SK-N-SH treated with all-trans-retinoic acid at 6 μM for 48 hours (cell line): Measurements from ENCODE around the gene RBM3.

Experiments
- ATAC-seq: fragments of 200-7000 bp; cut with Tn5 transposase; 3 replicates; pipeline ENCODE4 v1.9.1; 2020; ENCODE audit warnings: mild to moderate bottlenecking, moderate library complexity
- ARNTL ChIP-seq: fragments of 450-650 bp; formaldehyde crosslinking; IDR thresholded peaks from 2 replicates; pipeline ENCODE4 v1.5.0; 2020; ENCODE audit warnings: low read depth, mild to moderate bottlenecking, moderate library complexity, borderline replicate concordance
- BACH2 ChIP-seq: fragments of 250-450 bp; sonication (Bioruptor Pico); IDR thresholded peaks from 2 replicates; pipeline ENCODE4 v1.9.0; 2021; ENCODE audit warnings: mild to moderate bottlenecking, borderline replicate concordance
- ESRRG ChIP-seq: fragments of 250-450 bp; sonication (Bioruptor Pico); IDR thresholded peaks from 2 replicates; pipeline ENCODE4 v1.6.1; 2021; ENCODE audit warnings: mild to moderate bottlenecking
- GLIS3 ChIP-seq: fragments of 250-450 bp; sonication (Bioruptor Pico); IDR thresholded peaks from 2 replicates; pipeline ENCODE4 v1.5.0; 2020; ENCODE audit warnings: mild to moderate bottlenecking, moderate library complexity
- ISL1 ChIP-seq: fragments of 250-450 bp; sonication (Bioruptor Pico); IDR thresholded peaks from 2 replicates; pipeline ENCODE4 v2.1.2; 2022; ENCODE audit warnings: mild to moderate bottlenecking, moderate library complexity
- OSR1 ChIP-seq: fragments of 250-450 bp; sonication (Bioruptor Pico); IDR thresholded peaks from 2 replicates; pipeline ENCODE4 v1.8.0; 2022; ENCODE audit warnings: moderate library complexity, mild to moderate bottlenecking, inconsistent platforms
- PPARA ChIP-seq: fragments of 250-450 bp; sonication (Bioruptor Pico); IDR thresholded peaks from 2 replicates; pipeline ENCODE4 v1.5.0; 2020; ENCODE audit warnings: mild to moderate bottlenecking, borderline replicate concordance
- RARB ChIP-seq: fragments of 250-450 bp; sonication (Bioruptor Pico); IDR thresholded peaks from 2 replicates; pipeline ENCODE4 v1.8.0; 2021; ENCODE audit warnings: mild to moderate bottlenecking, moderate library complexity
- SNAI2 ChIP-seq: fragments of 250-450 bp; sonication (Bioruptor Pico); IDR thresholded peaks from 2 replicates; pipeline ENCODE4 v1.5.0; 2020; ENCODE audit warnings: mild to moderate bottlenecking, moderate library complexity
- TCF4 ChIP-seq: fragments of 250-450 bp; sonication (Bioruptor Pico); IDR thresholded peaks from 2 replicates; pipeline ENCODE4 v1.8.0; 2021; ENCODE audit warnings: mild to moderate bottlenecking, moderate library complexity, borderline replicate concordance
- TOX ChIP-seq: fragments of 250-450 bp; sonication (Bioruptor Pico); IDR thresholded peaks from 2 replicates; pipeline ENCODE4 v1.8.0; 2021; ENCODE audit warnings: mild to moderate bottlenecking, moderate library complexity, borderline replicate concordance
- ZC3H10 ChIP-seq: fragments of 250-450 bp; sonication (Bioruptor Pico); IDR thresholded peaks from 2 replicates; pipeline ENCODE4 v1.5.1; 2021; ENCODE audit warnings: mild to moderate bottlenecking, moderate library complexity
- ZFP3 ChIP-seq: fragments of 250-450 bp; sonication (Bioruptor Pico); IDR thresholded peaks from 2 replicates; pipeline ENCODE4 v1.5.0; 2020; ENCODE audit warnings: mild to moderate bottlenecking, moderate library complexity
- ZFP30 ChIP-seq: fragments of 450-650 bp; formaldehyde crosslinking; IDR thresholded peaks from 2 replicates; pipeline ENCODE4 v1.5.0; 2022; ENCODE audit warnings: mild to moderate bottlenecking, moderate library complexity
- ZNF565 ChIP-seq: fragments of 450-650 bp; formaldehyde crosslinking; conservative IDR thresholded peaks from 2 replicates; pipeline ENCODE4 v1.5.0; 2020; ENCODE audit warnings: low read depth, mild to moderate bottlenecking, moderate library complexity
- ZNF70 ChIP-seq: fragments of 450-650 bp; formaldehyde crosslinking; IDR thresholded peaks from 2 replicates; pipeline ENCODE4 v1.5.0; 2020; ENCODE audit warnings: mild to moderate bottlenecking, moderate library complexity
- ZNF8 ChIP-seq: fragments of 450-650 bp; formaldehyde crosslinking; IDR thresholded peaks from 2 replicates; pipeline ENCODE4 v1.5.0; 2020; ENCODE audit warnings: mild to moderate bottlenecking, moderate library complexity
- TF ChIP-seq, protein P1 (sequence below): fragments of 250-450 bp; sonication (Bioruptor Pico); IDR thresholded peaks from 2 replicates; pipeline ENCODE4 v1.8.0; 2021; ENCODE audit warnings: low read depth, mild to moderate bottlenecking, moderate library complexity, borderline replicate concordance
- TF ChIP-seq, protein P2 (sequence below): fragments of 250-450 bp; sonication (Bioruptor Pico); IDR thresholded peaks from 2 replicates; pipeline ENCODE4 v1.5.1; 2021; ENCODE audit warnings: mild to moderate bottlenecking, moderate library complexity
- TF ChIP-seq, protein P3 (sequence below): fragments of 250-450 bp; sonication (Bioruptor Pico); IDR thresholded peaks from 2 replicates; pipeline ENCODE4 v1.5.1; 2020; ENCODE audit warnings: low read depth, mild to moderate bottlenecking, moderate library complexity
- TF ChIP-seq, protein P4 (sequence below): fragments of 250-450 bp; sonication (Bioruptor Pico); IDR thresholded peaks from 2 replicates; pipeline ENCODE4 v1.8.0; 2020; ENCODE audit warnings: mild to moderate bottlenecking, moderate library complexity, borderline replicate concordance
- TF ChIP-seq, protein P5 (sequence below): fragments of 250-450 bp; sonication (Bioruptor Pico); IDR thresholded peaks from 2 replicates; pipeline ENCODE4 v1.5.0; 2020; ENCODE audit warnings: mild to moderate bottlenecking, moderate library complexity

RBM3 gene

DNA sequence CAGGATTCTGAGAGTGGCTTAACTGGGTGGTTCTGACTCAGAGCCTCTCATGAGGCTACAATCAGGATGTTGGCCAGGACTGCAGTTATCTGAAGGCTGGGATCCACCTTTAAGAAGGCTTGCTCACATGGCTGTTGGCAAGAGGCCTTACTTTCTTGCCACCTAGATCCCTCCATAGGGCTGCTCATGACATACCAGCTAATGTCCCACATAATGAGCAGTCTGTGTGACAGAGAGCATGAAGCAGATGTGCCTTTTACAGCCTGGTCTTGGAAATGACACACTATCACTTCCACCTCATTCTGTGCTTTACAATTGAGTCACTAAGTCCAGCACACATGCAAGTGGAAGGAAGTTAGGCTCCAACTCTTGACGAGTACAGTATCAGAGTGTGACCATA lies 4.3 kb upstream of the RBM3 start:
- TF ChIP-seq ZNF8 (no peak), OSR1 (CRISPR knock-in tag) (no peak), RARB (CRISPR knock-in tag) (no peak), TOX (CRISPR knock-in tag) (no peak), GLIS3 (CRISPR knock-in tag) (no peak), ARNTL (CRISPR knock-in tag) (no peak), ESRRG (no peak), BACH2 (no peak), ZNF565 (CRISPR knock-in tag) (no peak), ISL1 (CRISPR knock-in tag) (no peak), TCF4 (CRISPR knock-in tag) (no peak), PPARA (CRISPR knock-in tag) (no peak)
- TF ChIP-seq, protein P1, sequence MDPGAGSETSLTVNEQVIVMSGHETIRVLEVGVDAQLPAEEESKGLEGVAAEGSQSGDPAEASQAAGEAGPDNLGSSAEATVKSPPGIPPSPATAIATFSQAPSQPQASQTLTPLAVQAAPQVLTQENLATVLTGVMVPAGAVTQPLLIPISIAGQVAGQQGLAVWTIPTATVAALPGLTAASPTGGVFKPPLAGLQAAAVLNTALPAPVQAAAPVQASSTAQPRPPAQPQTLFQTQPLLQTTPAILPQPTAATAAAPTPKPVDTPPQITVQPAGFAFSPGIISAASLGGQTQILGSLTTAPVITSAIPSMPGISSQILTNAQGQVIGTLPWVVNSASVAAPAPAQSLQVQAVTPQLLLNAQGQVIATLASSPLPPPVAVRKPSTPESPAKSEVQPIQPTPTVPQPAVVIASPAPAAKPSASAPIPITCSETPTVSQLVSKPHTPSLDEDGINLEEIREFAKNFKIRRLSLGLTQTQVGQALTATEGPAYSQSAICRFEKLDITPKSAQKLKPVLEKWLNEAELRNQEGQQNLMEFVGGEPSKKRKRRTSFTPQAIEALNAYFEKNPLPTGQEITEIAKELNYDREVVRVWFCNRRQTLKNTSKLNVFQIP (CRISPR knock-in tag): no peak
- TF ChIP-seq, protein P2, sequence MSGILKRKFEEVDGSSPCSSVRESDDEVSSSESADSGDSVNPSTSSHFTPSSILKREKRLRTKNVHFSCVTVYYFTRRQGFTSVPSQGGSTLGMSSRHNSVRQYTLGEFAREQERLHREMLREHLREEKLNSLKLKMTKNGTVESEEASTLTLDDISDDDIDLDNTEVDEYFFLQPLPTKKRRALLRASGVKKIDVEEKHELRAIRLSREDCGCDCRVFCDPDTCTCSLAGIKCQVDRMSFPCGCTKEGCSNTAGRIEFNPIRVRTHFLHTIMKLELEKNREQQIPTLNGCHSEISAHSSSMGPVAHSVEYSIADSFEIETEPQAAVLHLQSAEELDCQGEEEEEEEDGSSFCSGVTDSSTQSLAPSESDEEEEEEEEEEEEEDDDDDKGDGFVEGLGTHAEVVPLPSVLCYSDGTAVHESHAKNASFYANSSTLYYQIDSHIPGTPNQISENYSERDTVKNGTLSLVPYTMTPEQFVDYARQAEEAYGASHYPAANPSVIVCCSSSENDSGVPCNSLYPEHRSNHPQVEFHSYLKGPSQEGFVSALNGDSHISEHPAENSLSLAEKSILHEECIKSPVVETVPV: no peak
- no peak for ATAC-seq

DNA sequence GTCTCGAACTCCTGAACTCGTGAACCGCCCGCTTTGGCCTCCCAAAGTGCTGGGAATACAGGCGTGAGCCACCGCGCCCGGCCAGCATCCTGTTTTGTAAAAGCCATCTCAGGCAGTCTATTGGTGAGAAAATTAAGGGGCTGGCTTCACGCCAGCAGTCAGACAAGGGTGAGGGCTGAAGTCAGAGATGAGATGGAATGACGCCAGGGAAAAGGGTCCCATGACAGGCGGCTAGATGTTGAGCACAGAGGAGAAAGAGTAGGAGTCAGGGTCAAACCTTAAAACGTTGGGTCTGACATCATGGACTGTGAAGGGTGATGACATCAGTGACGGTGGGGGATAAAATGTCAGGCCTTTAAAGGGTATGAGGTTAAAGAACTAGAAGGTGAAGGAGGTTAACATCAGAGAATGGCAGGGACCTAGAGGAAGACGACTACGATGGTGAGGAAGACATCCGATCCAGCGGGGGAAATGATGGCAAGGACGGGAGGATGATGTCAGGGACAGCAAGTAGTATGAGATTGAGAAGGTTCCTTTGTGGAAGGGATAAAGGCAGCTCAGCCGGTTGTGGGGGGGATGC lies 504 bp upstream of the RBM3 start:
- ATAC-seq: no peak
- TF ChIP-seq ZFP30 (no peak), ZC3H10 (no peak), TOX (CRISPR knock-in tag) (no peak), ZFP3 (CRISPR knock-in tag) (no peak), OSR1 (CRISPR knock-in tag) (no peak), TCF4 (CRISPR knock-in tag) (no peak), PPARA (CRISPR knock-in tag) (no peak)
- TF ChIP-seq, protein P1 (CRISPR knock-in tag): no peak
- TF ChIP-seq, protein P3, sequence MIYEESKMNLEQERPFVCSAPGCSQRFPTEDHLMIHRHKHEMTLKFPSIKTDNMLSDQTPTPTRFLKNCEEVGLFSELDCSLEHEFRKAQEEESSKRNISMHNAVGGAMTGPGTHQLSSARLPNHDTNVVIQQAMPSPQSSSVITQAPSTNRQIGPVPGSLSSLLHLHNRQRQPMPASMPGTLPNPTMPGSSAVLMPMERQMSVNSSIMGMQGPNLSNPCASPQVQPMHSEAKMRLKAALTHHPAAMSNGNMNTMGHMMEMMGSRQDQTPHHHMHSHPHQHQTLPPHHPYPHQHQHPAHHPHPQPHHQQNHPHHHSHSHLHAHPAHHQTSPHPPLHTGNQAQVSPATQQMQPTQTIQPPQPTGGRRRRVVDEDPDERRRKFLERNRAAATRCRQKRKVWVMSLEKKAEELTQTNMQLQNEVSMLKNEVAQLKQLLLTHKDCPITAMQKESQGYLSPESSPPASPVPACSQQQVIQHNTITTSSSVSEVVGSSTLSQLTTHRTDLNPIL (CRISPR knock-in tag): no peak

DNA sequence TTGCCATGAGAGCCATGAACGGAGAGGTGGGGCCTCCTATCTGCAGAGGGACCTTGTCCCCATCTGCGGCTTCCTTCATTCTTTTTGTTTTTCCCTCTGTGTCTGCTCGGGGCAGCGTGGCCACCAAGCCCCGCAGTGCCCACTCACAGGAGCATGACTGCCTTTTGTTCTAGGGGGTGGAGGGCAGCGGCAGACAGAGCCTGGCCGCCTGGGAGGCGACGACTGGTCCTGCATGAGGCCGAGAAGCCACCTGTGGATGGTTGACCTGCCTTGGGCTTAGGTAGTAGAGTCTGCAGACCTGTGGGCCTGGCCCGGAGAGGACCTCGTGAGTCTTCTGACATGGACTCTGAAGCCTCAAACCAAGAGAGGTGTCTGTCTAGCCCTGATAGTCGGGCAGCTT lies 1.4 kb downstream of the RBM3 start:
- TF ChIP-seq, protein P4, sequence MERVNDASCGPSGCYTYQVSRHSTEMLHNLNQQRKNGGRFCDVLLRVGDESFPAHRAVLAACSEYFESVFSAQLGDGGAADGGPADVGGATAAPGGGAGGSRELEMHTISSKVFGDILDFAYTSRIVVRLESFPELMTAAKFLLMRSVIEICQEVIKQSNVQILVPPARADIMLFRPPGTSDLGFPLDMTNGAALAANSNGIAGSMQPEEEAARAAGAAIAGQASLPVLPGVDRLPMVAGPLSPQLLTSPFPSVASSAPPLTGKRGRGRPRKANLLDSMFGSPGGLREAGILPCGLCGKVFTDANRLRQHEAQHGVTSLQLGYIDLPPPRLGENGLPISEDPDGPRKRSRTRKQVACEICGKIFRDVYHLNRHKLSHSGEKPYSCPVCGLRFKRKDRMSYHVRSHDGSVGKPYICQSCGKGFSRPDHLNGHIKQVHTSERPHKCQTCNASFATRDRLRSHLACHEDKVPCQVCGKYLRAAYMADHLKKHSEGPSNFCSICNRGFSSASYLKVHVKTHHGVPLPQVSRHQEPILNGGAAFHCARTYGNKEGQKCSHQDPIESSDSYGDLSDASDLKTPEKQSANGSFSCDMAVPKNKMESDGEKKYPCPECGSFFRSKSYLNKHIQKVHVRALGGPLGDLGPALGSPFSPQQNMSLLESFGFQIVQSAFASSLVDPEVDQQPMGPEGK (CRISPR knock-in tag): no peak
- TF ChIP-seq ZNF70 (CRISPR knock-in tag) (no peak), SNAI2 (no peak), TCF4 (CRISPR knock-in tag) (no peak), ZFP30 (no peak), OSR1 (CRISPR knock-in tag) (no peak), ISL1 (CRISPR knock-in tag) (no peak), ZNF565 (CRISPR knock-in tag) (no peak)
- TF ChIP-seq, protein P3 (CRISPR knock-in tag): no peak
- TF ChIP-seq, protein P5, sequence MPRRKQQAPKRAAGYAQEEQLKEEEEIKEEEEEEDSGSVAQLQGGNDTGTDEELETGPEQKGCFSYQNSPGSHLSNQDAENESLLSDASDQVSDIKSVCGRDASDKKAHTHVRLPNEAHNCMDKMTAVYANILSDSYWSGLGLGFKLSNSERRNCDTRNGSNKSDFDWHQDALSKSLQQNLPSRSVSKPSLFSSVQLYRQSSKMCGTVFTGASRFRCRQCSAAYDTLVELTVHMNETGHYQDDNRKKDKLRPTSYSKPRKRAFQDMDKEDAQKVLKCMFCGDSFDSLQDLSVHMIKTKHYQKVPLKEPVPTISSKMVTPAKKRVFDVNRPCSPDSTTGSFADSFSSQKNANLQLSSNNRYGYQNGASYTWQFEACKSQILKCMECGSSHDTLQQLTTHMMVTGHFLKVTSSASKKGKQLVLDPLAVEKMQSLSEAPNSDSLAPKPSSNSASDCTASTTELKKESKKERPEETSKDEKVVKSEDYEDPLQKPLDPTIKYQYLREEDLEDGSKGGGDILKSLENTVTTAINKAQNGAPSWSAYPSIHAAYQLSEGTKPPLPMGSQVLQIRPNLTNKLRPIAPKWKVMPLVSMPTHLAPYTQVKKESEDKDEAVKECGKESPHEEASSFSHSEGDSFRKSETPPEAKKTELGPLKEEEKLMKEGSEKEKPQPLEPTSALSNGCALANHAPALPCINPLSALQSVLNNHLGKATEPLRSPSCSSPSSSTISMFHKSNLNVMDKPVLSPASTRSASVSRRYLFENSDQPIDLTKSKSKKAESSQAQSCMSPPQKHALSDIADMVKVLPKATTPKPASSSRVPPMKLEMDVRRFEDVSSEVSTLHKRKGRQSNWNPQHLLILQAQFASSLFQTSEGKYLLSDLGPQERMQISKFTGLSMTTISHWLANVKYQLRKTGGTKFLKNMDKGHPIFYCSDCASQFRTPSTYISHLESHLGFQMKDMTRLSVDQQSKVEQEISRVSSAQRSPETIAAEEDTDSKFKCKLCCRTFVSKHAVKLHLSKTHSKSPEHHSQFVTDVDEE (CRISPR knock-in tag): no peak
- TF ChIP-seq, protein P2: no peak

More for the DNA sequence above, 1.4 kb downstream of the RBM3 start:
- no peak for ATAC-seq
